Heart left ventricle (tissue), 16 donors: ENCODE data around the gene MARCHF3. TPM values are rescaled to one million over a fixed set of nuclear protein-coding genes. Genes with fewer than 3 reads are reported as not detected.

Source experiments
- ATAC-seq, 4 donors: fragments of 200-7000 bp; cut with Tn5 transposase; one replicate each; pipeline ENCODE4 v1.9.1; 2020 to 2022; ENCODE audit warnings: moderate library complexity in 4 of 4, mild to moderate bottlenecking in 3 of 4, moderate number of reproducible peaks in 1 of 4
- DNase-seq, 5 donors: peaks; one replicate each; pipeline ENCODE4 v3.0.0-alpha.2; 2020
- H3K27ac ChIP-seq, 12 donors: fragments of 200-600 bp; sonication (generic) in 4 of 12; one replicate each; pipeline versions ENCODE4 v1.5.0 to v1.8.0; 2016 to 2022; ENCODE audit warnings: mild to moderate bottlenecking in 2 of 12
- H3K27me3 ChIP-seq, 9 donors: fragments of 200-600 bp; sonication (generic) in 2 of 9; one replicate each; pipeline versions ENCODE4 v1.5.1 to v1.8.0; 2016 to 2022; ENCODE audit warnings: mild to moderate bottlenecking in 3 of 9
- H3K36me3 ChIP-seq, 9 donors: fragments of 200-600 bp; sonication (generic) in 2 of 9; one replicate each; pipeline versions ENCODE4 v1.5.0 to v1.8.0; 2018 to 2022; ENCODE audit warnings: mild to moderate bottlenecking in 2 of 9
- H3K4me1 ChIP-seq, 12 donors: fragments of 200-600 bp; sonication (generic) in 4 of 12; one replicate each; pipeline versions ENCODE4 v1.5.0 to v1.8.0; 2016 to 2022; ENCODE audit warnings: mild to moderate bottlenecking in 3 of 12
- H3K4me3 ChIP-seq, 12 donors: fragments of 200-600 bp; sonication (generic) in 4 of 12; one replicate each; pipeline versions ENCODE4 v1.5.0 to v1.8.0; 2017 to 2022; ENCODE audit warnings: mild to moderate bottlenecking in 9 of 12, moderate library complexity in 4 of 12
- H3K9me3 ChIP-seq, 12 donors: fragments of 200-600 bp; sonication (generic) in 4 of 12; one replicate each; pipeline versions ENCODE4 v1.5.0 to v1.8.0; 2016 to 2022; ENCODE audit warnings: mild to moderate bottlenecking in 1 of 12
- POLR2A ChIP-seq, 2 donors: fragments of 450-650 bp; IDR thresholded peaks; one replicate each; pipeline ENCODE4 v1.6.1; 2017; ENCODE audit warnings: antibody characterized with exemption in 2 of 2, mild to moderate bottlenecking in 2 of 2, moderate library complexity in 2 of 2
- WGBS, 4 donors: extraction: QIAGEN DNeasy Blood & Tissue Kit in 2 of 4; methylation state at CpG; one replicate each; pipeline versions ENCODE4 v1.1.5 to v1.1.7; 2013 to 2018; 5-methylcytosine and 5-hydroxymethylcytosine counted together
- intact Hi-C, 10 donors: fragments of 100-400 bp; cut with DNase I; formaldehyde crosslinking; loops; one replicate each; pipeline versions ENCODE4 v1.11.1 to v1.14.2; 2022
- polyA plus RNA-seq, 2 donors: library from polyadenylated mRNA; stranded (reverse); fragments of 200-250 nt; gene quantifications; one replicate each; pipeline ENCODE4 v1.2.3, GENCODE V29; 2013
- total RNA-seq, 9 donors: library from RNA; depleted of rRNA in 2 of 9; stranded (reverse); fragments of >200 nt in 2 of 9; fragmentation: NEBNext Ultra II Directional in 3 of 9; extraction: Animal tissue kit (Norgen Biotek cat#: 25700) in 3 of 9; gene quantifications; one replicate each; pipeline versions ENCODE4 v1.1.0 to v1.2.4, GENCODE V29; 2016 to 2023
- TF ChIP-seq, protein P1 (sequence below), 12 donors: fragments of 200-600 bp; sonication (generic) in 4 of 12; IDR thresholded peaks; one replicate each; pipeline versions ENCODE4 v1.5.0 to v1.8.0; 2018 to 2022; ENCODE audit warnings: antibody characterized with exemption in 12 of 12, mild to moderate bottlenecking in 5 of 12
- donor health status: ischemic (EF 13 %, LVEDD 7.1; RV severe dilation, severe dysfunction).
- donor health status: healthy with polysubstance abuse.
- donor health status: DM: no; HTN: yes; CAD: no.
- donor health status: DM: no; HTN: no; CAD: no.
- donor health status: ischemic (EF 25% LVEDD 6.9; RV normal size, moderate dysfunction).
- donor health status: ischemic (EF 25% LVEDD 5.7; RV mildly dilated, moderate dysfunction).
- donor health status: healthy.
- donor health status: DM: yes; HTN: yes; CAD: no.
- donor health status: ischemic (EF 35%, LVEDD 5.7; RV mildly dilated, moderate dysfunction).
- donor health status: nonischemic (EF 11% LVEDD 7.7; RV severe dilation, severe dysfunction).
- donor health status: DM: yes; HTN: yes; CAD: no.
- donor health status: PGD.
- donor health status: ischemic (EF 29% LVEDD 5.4; RV normal size, mild dysfunction).
- donor health status: nonischemic (EF 23%, LVEDD 6.1; RV moderate dilation, normal function).

MARCHF3 gene
- total and polyA plus RNA-seq, 11 donors = 9.9 to 113 (median 38.0) TPM

DNA sequence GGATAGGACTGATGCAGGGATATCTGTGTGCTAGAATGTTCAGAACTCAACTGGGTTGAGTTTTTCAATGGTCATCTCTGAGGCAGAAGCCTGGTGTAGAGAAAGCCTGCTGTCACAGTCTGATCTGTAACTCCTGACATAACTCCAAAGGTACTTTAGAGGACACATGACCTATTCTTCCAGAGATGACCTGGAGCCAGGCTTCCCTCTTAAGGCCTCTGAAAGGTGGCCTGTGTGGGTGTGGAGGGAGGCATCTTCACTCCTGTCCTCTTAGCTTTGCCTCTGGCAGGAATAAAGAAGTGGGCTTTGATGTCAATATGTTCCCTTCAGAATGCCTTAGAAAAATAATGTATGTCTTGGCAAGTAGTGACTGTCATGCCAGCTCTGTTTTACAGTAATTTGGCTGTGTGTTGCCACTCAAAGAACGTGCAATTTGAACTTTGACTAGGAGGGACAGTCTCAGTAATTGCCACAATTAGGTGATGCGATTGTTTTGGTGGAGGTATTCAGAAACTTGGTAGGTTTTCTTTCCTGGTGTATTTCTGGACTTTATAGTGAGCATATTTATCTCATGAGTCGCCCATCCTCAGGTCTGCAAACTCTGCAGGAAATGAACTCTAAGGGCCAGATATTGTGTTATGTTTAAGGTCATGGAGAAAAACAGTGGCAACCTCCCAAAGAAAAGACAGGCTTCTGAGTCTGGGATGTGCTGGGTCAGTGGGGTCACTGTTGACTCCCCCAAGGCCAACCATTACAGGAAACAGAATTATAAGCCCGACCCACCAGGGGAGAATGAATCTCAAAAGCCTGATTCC, 46.2 kb upstream of the MARCHF3 start:
- Histone ChIP-seq H3K36me3 (no peaks in the 10 kb centered on the region), H3K4me3 (no peak overlapping the region), H3K9me3 (no peaks in the 10 kb centered on the region), H3K27me3 (no peaks in the 10 kb centered on the region), H3K27ac (no peak overlapping the region), H3K4me1 (peaks cover 0 to 14% (median 2%) of the 10 kb centered on the region in 12 donors)
- peak in 3 of 5 donors; percentile 19 to 33 (median 27) for DNase-seq
- peak in 3 of 4 donors; percentile 35 to 66 (median 63) for ATAC-seq
- WGBS, 4 donors = 37 to 59% (median 55%) methylated on average over 4 of the region's 4 CpGs
- TF ChIP-seq, protein P1, sequence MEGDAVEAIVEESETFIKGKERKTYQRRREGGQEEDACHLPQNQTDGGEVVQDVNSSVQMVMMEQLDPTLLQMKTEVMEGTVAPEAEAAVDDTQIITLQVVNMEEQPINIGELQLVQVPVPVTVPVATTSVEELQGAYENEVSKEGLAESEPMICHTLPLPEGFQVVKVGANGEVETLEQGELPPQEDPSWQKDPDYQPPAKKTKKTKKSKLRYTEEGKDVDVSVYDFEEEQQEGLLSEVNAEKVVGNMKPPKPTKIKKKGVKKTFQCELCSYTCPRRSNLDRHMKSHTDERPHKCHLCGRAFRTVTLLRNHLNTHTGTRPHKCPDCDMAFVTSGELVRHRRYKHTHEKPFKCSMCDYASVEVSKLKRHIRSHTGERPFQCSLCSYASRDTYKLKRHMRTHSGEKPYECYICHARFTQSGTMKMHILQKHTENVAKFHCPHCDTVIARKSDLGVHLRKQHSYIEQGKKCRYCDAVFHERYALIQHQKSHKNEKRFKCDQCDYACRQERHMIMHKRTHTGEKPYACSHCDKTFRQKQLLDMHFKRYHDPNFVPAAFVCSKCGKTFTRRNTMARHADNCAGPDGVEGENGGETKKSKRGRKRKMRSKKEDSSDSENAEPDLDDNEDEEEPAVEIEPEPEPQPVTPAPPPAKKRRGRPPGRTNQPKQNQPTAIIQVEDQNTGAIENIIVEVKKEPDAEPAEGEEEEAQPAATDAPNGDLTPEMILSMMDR (IDR thresholded peaks at IDR 0.05) = no peak
- TF ChIP-seq POLR2A (IDR thresholded peaks at IDR 0.05) = no peak
- intact Hi-C loops = loop anchor here in 1 of 10 donors (5.0 kb wide), 1 partner anchor 39 kb away; no protein-coding TSS in a partner anchor

DNA sequence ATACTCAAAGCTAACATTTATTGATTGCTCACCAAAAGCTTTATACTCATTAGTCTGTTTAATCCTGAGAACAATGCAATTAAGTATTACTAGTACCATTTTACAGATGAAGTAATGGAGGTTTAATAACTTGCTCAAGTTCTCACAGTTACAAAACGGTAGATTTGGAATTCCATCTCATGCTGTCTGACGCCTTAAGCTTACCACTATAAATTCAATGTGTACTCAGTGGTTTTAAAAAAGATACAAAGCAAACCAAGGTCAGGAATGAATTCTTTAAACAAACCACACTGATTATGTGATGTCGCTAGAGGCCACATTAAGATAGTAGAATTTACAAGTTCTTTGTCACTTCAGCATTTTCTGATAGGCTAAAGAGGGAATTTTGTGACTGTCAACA, 44.1 kb upstream of the MARCHF3 start:
- intact Hi-C loops = loop anchor here in 1 of 10 donors (5.0 kb wide), 1 partner anchor 42 kb away; the partner anchor contains the start of gene MARCHF3
- Histone ChIP-seq H3K27ac (no peak overlapping the region), H3K4me1 (peaks cover 0 to 27% (median 6%) of the 10 kb centered on the region in 12 donors), H3K4me3 (no peak overlapping the region), H3K27me3 (no peaks in the 10 kb centered on the region), H3K36me3 (peaks cover 0 to 4% (median 0%) of the 10 kb centered on the region in 9 donors), H3K9me3 (no peaks in the 10 kb centered on the region)
- ATAC-seq (no peak), DNase-seq (no peak)
- TF ChIP-seq, protein P1 (IDR thresholded peaks at IDR 0.05) = no peak
- TF ChIP-seq POLR2A (IDR thresholded peaks at IDR 0.05) = no peak
- WGBS, 4 donors = 96 to 99% (median 97%) methylated on average over 3 of the region's 3 CpGs

DNA sequence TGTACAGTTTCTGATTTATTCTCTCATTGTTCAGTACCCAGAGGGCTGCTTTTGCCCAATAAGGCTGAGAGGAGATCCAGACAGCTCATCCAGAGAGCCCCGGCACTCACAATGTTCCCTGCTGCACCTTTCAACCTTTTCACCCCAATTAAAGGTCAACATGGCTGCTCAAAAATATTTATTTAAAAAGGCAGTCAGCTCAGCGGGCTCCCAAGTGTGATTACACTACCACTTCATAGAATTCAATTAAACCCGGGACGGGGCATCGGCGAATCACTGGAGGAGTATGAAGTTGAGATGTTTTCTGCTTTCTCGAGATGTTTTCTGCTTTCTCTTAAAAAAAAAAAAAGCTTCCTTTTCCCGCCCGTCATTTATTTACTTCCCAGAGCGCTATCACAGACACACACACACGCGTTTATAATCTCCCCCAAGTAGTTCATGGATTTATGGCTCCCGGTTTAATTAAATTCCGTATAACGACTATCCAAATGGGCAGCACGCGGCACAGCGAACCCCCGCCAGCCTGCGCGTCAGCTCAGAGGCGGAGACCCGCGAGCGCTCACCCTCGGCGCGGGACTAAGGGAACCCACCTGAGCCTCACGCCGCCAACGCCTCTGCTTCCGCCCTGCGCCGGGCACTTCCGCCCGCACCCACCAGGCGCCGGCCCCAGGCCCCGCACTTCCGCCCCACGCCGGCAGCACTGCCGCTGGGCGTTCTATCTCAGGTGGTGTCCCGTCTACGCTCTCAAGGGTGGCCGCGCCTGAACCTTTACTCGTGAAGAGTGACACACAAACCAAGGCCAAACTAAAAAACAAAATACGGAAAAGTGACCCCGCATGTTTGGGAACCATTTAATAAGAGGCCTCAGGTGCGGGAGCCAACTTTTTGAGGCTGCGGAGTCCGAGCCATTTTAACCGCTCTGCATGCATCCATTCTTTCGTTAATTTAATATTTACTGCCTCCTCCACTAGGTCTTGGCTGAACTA, 42.8 kb upstream of the MARCHF3 start, which contains the start of gene C5orf63:
TSS of gene C5orf63 (minus strand) at position 642 of the 986 bp plus-strand sequence. CDS start 14,507 bp downstream, outside the sequence.
- Histone ChIP-seq H3K4me1 (peaks cover 0 to 39% (median 7%) of the 10 kb centered on the region in 12 donors), H3K27me3 (no peaks in the 10 kb centered on the region), H3K9me3 (no peaks in the 10 kb centered on the region), H3K27ac (peak within 1 kb of the TSS in 10 of 12 donors; percentile 10 to 69 (median 51)), H3K36me3 (peaks cover 0 to 4% (median 0%) of the 10 kb centered on the region in 9 donors), H3K4me3 (peak within 1 kb of the TSS; percentile 28 to 73 (median 64))
- 21 to 59% (median 42%) methylated on average over 47 to 56 of the region's 56 CpGs for WGBS, 4 donors
- DNase-seq (peak; percentile 53 to 86 (median 67)), ATAC-seq (peak; percentile 68 to 96 (median 91))
- TF ChIP-seq, protein P1 (IDR thresholded peaks at IDR 0.05) = peak in 2 of 12 donors; percentile 15 to 54
- peak in 1 of 2 donors; percentile 20 for TF ChIP-seq POLR2A (IDR thresholded peaks at IDR 0.05)
- intact Hi-C loops = loop anchor here in 3 of 10 donors (2.0 to 5.0 kb wide), 2 partner anchors 41 to 42 kb away; partner anchors contain the start of gene MARCHF3 (in 3 of the 3)
